Muscle of arm (tissue), 12 donors: ENCODE results near the gene HFE. TPM values are rescaled to one million over a fixed set of nuclear protein-coding genes. Genes with fewer than 3 reads are reported as not detected.
"Not testable (repeated sequence)": the region's sequence is repeated elsewhere in the genome, so short reads cannot be mapped to it uniquely, and the experiment has no call there.

Experiments used
- DNase-seq: peaks from one replicate; pipeline ENCODE4 v3.0.0-alpha.2; 2013
- polyA plus RNA-seq, 12 donors: library from polyadenylated mRNA; unstranded; fragments of 120-200 nt; gene quantifications; one replicate each; pipeline ENCODE4 v1.2.1, GENCODE V29; 2013; ENCODE audit not compliant: insufficient read length in 12 of 12

HFE gene
- polyA plus RNA-seq, 12 donors, result 3.4 to 16.9 (median 5.0) TPM; not detected in 1

DNA sequence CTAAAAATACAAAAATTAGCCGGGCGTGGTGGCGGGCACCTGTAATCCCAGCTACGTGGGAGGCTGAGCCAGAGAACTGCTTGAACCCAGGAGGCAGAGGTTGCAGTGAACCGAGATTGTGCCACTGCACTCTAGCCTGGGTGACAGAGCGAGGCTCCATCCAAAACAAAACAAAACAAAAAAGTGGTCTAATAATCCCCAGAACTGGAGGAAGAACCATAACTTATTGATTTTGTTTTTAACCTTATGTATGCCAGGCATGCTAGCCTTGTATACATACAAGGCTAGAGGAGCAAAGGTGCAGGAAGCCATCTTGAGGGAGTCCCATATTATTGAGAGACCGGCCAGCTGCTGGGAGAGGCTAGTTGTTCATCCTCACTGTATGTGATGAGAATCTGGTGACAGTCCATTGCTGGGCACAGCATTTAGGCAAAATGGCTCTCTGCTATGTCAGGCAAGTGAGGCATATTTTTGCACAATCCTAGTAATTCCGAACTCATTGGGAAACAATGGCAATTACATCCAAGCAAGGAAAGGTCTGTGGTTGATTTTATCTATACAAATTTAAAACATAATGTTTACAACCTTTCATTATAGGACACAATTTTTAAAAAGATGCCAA, 18.0 kb downstream of the HFE start:
- no peak for DNase-seq

DNA sequence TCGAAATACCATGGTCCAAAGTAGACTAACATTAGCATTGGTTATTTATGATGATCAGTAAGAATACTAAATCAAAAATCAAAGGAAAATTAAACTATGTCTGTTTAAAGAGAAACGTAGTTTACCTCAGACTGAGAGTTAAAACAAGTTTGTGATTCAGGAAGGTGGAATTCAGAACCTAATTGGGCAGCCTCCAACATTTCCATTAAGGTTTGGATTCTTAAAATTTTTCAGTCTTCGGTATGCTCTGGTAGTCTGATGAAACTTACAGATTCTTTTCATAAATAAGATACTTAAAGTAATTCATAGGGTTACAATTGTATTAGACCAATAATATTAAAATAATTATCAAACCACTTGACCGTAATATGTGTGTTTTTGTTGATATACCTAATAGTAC, 18.6 kb downstream of the HFE start:
- DNase-seq, result no peak

DNA sequence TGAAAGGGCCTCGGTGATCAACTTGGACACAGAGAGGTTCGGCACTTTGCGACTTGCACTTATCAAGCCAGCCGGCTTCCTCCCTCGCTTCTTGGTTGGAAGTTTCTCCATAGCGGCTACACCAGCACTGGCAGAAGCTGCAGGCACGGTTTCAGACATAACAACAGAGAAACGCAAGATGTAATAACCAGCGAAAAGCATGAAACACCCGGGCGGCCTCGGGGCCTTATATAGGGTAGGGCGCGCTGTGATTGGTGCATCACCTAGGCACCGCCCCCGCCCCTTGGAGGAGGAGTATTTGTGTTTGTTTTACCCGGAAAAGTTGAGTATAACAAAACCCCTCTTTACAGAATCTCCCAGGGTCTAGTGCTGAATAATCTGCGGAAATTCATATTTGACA, 20.7 kb downstream of the HFE start:
- no peak for DNase-seq

DNA sequence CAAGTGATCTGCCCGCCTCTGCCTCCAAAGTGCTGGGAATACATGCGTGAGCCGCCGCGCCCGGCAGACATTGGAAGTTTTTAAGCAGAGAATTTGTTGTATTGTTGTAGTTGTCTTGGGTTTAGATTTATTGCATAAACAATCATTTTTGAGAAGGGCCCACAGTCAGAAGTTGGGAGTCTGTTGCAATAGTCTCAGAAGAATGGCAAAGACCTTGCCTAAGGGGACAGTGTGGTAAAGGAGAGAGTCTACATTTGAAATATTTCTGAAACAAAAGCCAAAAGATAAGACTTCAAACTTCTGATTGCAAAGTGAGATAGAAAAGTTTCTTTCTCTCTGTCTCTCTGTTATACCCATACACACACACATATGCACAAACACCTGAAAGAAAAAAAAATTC, 22.5 kb downstream of the HFE start:
- no peak for DNase-seq

DNA sequence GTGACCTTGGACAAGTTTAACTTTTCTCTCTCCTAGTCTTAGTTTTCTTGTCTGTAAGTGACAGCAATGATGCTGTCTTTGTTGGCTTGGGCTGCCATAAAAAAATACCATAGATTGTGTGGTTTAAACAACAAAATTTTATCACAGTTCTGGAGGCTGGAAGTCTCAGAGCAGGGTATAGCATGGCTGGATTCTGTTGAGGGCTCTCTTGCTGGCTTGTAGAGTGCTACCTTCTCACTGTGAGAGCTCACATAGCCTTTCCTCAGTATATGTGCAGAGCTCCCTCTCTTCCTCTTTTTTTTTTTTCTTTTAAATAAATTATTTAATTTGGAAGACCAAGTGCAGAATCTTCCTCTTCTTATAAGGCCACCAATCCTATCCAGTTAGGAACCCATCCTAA, 26.3 kb downstream of the HFE start:
- no peak for DNase-seq

DNA sequence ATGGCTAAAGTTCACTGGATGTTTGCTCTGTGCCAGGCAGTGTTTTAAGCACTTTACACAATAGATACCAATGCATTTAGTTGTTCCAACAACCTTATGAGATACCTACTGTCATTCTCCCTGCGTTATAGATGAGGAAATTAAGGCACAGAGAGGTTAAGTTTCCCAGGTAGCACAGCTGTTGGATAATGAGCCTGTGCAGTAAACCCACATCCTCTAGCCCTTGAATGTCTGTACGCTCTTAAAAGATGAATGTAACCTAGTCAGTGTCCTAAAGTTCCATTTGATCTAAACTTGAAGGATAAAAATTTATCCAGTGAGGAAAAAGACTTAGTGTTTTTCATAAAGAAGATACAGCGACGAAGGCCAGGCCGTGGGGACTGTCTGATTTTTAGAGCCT, 28.0 kb downstream of the HFE start:
- DNase-seq, result no peak

DNA sequence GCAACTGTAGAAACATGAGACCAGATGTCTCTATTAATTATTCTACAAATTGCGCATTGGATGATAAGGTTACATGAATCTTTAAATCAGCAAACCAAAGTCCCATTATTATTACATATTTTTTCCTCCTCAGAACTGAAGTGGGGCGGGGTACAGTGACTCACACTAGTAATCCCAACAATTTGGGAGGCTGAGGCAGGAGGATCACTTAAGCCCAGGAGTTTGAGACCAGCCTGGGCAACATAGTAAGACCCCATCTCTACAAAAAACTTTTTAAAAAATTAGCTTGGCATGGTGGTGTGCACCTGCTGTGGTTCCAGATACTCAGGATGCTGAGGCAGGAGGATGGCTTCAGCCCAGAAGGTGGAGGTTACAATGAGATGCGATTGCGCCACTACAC, 29.0 kb downstream of the HFE start:
- DNase-seq, result no peak

DNA sequence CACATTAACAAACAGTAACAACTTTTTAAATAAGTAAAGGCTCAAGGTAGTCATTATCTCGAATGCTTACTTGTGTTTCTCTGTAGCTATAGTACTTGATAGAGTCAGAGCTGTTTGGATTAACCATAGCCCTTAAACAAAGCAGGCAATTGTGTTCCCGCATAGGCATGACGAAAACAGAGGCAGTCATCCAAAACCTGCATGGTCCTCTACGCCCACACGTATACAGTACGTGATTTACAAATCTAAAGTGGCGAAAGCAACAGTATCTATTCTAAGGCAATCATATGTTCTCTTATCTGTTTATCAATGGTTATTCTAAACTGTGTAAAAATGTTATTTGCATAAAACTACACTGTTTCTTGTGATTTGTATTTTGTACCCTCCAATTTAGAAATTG, 31.8 kb downstream of the HFE start:
- DNase-seq, result no peak

DNA sequence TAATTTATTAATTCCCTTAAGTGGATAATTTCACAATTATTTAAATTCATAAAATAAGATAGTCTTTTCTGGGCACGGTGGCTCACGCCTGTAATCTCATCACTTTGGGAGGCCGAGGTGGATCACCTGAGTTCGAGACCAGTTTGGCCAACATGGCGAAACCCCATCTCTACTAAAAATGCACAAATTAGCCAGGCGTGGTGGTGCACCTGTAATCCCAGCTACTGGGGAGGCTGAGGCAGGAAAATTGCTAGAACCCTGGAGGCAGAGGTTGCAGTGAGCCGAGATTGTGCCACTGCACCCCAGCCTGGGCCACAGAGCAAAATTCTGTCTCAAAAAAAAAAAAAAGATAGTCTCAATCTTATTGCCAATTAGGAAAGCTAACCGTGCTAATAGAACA, 32.9 kb downstream of the HFE start:
- not testable (repeated sequence) for DNase-seq

DNA sequence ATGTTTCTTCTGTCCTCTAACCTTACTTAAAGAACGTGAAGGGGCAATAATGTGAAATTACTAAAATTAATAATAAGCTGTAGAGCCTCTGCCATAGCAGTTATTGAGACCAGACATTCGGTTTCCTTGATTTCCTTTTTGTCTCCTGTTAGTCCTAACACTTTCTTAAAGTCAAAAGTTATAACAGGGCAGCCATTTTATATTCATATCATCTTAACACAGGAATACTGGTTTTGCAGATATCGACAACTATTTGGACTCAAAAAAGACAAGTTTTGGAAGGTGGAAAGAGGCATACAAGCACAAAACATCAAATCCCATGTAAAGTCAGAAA, 33.5 kb downstream of the HFE start:
- DNase-seq, result no peak

DNA sequence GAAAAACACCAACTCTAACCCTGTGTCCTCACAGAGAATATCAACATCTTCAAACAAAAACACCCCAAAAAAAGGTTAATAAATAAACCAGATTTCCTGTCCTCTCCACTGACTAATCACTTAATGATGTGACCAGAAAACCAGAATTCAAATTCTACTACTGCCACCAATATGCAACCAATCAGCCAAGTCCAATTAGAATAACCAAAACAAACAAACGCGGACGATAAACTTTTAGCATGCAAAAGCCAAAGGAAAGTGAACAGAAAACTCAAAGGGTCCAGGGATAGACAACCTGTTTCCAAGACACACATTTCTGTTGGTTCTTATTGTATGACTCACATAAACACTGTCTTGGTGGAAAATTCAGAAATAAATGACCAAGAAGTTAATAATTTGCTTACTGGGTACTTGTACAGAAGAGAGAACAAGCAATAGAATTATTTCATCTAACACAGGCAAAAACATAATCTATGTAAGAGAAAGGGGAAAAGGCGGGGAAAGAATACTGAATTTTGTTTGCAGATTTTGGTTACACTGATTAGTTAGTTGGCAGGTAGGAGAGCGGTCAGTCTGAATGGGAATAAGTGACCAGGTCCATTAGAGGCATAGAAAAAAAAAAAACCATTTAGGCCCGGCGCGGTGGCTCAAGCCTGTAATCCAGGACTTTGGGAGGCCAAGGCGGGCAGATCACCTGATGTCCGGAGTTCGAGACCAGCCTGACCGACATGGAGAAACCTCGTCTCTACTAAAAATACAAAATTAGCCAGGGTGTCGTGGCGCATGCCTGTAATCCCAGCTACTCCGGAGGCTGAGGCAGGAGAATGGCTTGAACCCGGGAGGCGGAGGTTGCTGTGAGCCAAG, 34.1 kb downstream of the HFE start:
- no peak for DNase-seq

DNA sequence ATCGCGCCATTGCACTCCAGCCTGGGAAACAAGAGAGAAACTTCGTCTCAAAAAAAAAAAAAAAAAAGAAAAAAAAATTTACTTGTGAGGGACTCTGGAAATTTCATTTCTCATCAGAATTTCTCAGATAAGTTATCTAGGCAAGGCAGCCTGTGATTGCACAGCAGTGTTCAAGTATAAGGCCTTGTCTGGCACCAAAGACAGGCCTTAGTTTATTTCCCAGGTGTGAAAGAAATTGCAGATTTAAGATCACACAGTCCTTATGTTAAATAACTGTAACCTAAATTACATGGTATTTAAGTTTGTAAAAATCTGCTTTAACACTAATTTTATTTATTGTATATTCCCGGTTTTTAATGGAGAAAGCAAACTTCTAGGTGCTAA, 34.8 kb downstream of the HFE start:
- DNase-seq, result no peak

DNA sequence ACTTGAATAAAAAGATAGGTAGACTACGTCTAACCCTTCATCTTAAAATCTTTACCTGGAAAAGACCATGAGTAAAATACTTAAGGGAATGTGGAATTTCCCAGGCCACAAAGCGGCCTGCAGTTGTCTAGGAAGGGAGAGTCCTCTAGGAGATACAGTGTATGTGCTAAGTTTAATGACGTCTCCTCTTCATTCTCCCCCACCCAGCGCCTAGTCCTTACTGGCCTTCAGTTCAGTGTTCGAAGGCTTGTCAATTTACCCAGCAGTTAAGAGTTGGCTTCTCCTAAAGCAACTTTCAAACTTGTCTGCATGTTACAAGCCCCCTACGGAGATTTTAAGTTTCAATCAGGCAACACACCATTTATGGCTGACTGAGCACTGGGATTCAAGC, 35.2 kb downstream of the HFE start:
- DNase-seq, result no peak

DNA sequence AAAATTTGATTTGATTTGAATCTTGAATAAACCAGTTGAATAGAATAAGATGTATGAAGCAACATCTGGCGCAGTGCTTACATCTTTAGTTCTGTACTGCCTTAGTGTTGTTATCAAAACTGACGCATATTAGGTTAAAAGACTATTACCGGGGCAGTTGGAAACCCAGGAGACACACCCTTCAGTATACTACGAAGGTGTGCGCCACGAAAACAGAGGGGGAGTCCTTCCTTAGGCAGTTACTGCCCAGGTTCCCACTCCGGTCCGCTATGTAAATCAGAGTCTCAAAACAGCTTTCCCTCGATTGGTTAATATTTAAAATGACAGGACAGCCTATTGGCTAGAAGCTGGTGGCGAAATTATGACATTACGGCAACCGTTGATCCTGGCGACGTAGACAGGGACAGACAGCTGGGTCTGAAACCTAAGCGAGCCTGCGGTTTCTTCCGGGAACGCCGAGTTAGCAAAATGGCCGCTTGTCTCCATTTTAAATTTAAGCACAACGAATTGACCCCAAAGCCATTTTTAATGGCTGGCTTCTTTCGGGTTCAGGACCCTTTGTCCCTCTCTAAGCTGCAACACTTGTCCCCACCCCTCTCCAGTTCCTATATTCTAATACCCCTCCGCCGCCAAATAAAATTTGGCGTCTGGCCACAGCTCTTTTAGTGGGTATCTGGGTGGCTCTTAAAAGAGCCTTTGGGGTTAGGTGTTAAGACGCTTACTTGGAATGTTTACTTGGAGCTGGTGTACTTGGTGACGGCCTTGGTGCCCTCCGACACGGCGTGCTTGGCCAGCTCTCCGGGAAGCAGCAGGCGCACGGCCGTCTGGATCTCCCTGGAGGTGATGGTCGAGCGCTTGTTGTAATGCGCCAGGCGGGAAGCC, 35.8 kb downstream of the HFE start:
- peak; percentile 96 for DNase-seq

DNA sequence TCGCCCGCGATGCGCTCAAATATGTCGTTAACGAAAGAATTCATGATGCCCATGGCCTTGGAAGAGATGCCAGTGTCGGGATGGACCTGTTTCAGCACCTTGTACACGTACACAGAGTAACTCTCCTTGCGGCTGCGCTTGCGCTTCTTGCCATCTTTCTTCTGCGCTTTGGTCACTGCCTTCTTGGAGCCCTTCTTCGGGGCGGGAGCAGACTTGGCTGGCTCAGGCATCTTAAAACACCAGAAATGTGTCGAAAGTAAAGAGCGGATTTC, 36.4 kb downstream of the HFE start:
- no peak for DNase-seq

DNA sequence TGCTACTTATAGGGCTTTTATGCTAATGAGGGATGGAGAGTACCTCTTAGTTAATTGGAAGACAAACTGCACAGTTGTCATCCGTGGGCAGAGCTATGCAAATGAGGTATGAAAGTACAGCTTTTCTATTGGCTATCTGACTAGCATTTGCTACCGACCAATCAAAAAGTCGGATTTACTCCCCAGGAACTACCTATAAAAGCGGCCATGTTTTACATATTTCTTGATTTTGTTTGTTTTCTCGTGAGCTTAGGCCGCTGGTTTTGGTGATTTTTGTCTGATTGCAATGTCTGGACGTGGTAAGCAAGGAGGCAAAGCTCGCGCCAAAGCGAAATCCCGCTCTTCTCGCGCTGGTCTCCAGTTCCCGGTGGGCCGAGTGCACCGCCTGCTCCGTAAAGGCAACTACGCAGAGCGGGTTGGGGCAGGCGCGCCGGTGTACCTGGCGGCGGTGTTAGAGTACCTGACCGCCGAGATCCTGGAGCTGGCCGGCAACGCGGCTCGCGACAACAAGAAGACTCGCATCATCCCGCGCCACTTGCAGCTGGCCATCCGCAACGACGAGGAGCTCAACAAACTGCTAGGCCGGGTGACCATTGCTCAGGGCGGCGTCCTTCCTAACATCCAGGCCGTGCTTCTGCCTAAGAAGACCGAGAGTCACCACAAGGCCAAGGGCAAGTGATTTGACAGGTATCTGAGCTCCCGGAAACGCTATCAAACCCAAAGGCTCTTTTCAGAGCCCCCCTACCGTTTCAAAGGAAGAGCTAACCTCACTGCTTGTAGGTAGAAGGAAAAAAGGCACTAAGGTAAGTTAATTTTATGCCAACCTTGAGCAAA, 36.9 kb downstream of the HFE start:
- peak; percentile 97 for DNase-seq

DNA sequence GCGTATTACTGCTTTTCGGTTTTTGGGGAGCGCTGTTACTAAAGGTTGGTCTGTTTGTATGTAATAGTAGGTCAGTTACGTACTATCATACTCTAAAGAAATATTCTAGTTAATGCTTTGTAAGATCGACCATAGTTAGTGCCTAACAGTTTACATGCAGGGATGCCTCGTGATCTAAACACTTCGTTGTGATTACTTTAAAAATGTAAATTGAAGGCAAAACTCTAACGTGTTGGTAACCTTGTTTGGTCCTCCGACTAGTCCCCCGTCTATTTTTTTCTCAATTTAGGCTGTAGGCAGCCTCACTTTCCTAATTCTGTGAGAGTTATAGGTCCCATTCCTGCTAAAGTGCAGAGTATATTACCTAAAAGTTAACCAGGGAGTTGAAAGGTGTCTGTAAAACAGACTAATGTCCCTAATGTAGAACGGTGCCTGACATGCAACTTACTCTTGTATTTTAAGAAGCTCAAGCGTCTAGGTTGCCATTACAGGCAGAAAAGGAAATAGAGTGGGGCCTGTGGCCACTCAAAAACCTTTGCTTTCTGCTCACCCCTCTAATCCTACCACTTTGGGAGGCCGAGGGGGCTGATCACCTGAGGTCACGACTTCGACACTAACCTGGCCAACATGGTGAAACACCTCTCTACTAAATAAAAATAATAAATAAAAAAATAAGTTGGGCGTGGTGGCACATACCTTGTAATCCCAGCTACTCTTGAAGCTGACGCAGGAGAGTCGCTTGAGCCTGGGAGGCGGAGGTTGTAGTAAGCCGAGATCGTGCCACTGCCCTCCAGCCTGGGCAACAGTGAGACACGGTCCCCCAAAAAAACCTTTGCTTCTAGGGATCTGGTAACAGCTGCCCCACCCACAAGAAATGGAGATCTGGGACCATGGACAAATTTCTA, 37.8 kb downstream of the HFE start:
- peak; percentile 55 for DNase-seq

DNA sequence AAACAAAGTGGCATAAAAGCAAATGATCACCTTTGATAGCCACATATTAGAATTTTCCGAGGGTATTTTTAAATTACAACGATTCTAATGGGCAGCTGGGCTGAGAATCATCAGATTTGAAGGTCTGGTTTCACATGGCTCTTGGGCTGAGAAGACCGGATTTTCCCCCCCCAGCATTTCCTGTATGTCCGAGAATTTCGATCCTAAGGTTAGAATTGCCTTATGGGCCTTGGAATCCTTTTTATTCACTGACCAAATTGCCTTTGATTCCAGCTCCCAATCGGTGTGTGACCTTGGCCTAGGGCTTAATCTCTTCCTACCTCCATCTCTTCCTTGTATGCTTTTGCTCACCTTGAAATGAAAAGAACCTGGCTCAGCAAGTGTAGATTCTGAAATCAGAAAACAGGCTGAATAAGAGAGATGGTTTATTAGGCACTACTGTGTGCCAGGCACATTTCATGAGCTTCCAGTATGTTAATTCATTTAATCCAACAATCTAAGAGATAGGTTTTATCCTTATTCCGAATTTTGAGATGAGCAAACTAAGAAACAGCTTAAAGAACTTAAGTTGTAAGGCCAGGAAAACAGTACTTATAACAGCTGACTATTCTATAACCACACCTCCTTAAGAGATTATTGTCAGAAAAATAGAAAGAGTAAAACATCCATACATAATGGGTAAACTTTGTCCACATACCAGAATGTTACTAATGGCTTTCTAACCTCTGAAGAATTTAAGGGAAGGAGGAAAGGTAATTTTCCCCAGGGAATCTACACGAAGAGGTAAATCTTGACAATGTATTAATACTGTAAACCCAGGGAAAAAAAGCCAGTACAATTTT, 39.4 kb downstream of the HFE start:
- DNase-seq, result no peak

DNA sequence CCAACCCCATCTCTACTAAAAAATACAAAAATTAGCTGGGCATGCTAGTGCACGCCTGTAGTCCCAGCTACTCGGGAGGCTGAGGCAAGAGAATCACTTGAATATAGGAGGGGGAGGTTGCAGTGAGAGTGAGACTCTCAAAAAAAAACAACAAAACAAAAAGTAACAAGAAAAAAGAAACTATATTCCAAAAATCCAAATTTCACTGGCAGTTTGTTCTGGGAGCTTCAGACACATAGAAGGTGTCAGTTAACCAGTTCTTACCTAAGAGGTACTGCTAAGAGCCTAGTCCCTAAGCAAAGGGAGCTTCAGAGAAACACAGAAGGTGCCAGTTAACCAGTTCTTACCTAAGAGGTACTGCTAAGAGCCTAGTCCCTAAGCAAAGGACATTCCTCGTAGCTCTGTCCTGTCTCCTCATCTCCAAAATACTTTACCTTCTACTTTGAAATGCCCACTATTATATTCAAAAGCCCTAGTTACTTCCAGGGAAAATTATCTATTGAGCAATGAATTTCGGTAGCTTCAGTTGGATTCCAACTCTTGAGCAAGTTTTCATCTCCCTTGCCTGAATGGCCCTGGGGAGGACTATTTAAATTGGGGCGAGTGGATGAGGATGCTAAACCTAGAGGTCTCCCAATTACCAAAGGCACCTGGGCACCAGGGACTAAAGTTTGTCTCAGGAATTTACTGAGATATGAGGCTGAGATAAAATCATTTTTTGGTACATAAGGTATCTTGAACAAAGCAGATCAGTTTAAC, 41.0 kb downstream of the HFE start:
- no peak for DNase-seq
